Right renal pelvis (tissue), 4 donors: ENCODE results near the gene GRID1. TPM values are rescaled to one million over a fixed set of nuclear protein-coding genes. Genes with fewer than 3 reads are reported as not detected.
"Not testable (repeated sequence)": the region's sequence is repeated elsewhere in the genome, so short reads cannot be mapped to it uniquely, and the experiment has no call there.

Source experiments
- DNase-seq, 4 donors: peaks; one replicate each; pipeline ENCODE4 v3.0.0-alpha.2; 2013; ENCODE audit warnings: low read depth in 4 of 4, low spot score in 3 of 4, missing footprints in 1 of 4
- polyA plus RNA-seq, 4 donors: library from polyadenylated mRNA; unstranded; fragments of 120-200 nt; gene quantifications; one replicate each; pipeline ENCODE4 v1.2.1, GENCODE V29; 2013; ENCODE audit not compliant: insufficient read length in 4 of 4

The GRID1 gene
- polyA plus RNA-seq, 4 donors, result 1.5 to 2.3 (median 2.1) TPM

- no peak for DNase-seq
Observed at GRCh38 chr10:85741626-85742300, 624.8 kb downstream of the GRID1 start.

GRCh38 chr10:85735997-85736396 lies 630.6 kb downstream of the GRID1 start:
- DNase-seq, result no peak

GRCh38 chr10:85734791-85735190 lies 631.8 kb downstream of the GRID1 start:
- DNase-seq, result no peak

GRCh38 chr10:85724215-85724614 lies 642.4 kb downstream of the GRID1 start:
- DNase-seq, result no peak

DNA sequence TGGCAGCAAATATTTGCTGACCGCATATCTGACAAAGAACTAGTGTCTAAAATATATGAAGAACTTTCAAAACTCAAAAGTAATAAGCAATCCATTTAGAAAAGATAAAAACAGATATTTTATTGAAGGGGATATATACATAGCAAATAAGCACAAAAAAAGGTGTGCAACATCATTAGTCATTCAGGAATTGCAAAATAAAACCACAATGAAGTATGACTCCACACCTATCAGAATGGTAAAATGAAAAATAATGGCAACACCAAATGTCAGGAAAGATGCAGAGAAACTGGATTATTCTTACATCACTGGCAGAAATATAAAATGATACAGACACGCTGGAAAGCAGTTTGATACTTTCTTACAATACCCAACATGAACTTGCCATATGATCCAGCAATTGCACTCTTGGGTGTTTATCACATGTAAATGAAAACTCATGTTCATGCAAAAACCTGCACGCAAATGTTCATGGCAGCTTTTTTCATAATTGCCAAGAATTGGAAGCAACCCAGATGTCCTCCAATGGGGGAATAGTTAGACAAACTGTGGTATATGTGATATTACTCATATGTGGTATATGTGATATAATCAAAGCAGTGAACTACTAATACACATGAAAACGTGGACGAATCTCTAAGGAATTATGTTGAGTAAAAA lies 645.5 kb downstream of the GRID1 start:
- DNase-seq, result no peak

DNA sequence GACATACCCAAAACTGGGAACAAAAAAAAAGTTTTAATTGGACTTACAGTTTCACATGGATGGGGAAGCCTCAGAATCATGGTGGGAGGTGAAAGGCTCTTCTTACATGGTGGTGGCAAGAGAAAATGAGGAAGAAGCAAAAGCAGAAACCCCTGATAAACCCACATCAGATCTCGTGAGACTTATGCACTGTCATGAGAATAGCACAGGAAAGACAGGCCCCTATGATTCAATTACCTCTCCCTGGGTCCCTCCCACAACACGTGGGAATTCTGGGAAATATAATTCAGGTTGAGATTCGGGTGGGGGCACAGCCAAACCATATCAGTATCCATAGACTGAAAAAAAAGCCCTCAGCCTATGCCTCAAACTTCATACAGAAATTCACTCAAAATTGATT lies 647.2 kb downstream of the GRID1 start:
- DNase-seq, result no peak

- no peak for DNase-seq
Observed at GRCh38 chr10:85713885-85714284, 652.7 kb downstream of the GRID1 start.

GRCh38 chr10:85702768-85703167 lies 663.8 kb downstream of the GRID1 start:
- DNase-seq, result no peak

- not testable (repeated sequence) for DNase-seq
Observed at GRCh38 chr10:85699066-85699465, 667.5 kb downstream of the GRID1 start.

GRCh38 chr10:85696893-85697292 lies 669.7 kb downstream of the GRID1 start:
- DNase-seq, result no peak

DNA sequence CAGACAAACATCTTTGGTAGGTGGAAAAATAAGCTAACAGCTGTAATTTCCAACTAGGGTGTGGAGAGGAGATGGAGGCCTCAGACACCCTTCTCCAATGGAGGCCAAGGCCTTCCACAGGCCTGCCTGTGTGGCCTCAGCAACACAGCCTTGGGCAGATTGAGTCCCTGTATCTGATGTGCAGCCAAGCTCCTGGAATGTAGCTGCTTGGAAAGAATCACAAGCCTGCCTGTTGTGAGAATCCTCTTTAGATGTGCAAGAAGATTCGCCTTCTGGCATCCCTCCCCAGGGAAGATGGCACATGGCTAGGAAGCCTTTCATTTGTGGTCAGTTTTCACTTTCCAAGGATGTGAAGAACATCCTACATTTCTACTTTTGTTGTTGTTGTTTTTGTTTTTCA lies 684.0 kb downstream of the GRID1 start:
- DNase-seq, result no peak

- DNase-seq, result no peak
Observed at GRCh38 chr10:85679710-85680109, 686.9 kb downstream of the GRID1 start.

DNA sequence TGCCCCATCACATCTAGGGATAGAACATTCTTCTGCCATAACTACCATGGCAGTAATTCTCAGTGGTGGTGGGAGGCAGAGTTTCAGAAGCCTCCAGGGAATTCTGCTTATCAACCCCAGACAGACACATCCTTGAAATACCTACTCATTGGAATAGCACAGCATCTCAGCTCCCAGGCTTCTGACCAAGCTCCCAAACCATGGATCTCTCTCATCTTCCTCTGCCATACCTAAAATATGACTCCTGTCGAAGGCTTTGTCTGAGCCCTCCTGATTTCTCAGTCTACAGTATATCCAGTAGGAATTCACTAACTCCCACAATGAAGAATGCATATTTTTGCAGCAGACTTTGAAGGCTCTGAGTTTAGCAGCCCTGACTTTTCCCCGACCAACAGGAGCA lies 687.5 kb downstream of the GRID1 start:
- no peak for DNase-seq

DNA sequence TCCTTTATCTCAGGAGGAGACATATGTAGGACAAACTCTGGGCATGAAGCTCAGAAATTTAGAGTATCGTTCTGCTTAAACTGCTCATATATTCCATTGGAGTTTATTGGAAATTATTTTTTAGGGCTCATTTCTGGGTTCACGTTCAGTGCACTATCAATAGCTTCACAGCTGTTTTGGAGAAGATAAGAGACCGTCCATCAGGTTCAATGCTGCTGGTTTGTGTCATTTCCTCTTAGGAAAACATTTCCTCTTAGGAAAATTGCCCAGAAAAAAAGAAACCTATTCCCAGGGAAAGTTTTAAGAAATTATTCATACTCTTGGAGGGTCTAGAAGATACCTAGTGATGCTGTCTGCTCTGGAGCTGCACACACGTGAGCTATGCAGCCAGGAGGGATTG lies 691.7 kb downstream of the GRID1 start:
- no peak for DNase-seq

DNA sequence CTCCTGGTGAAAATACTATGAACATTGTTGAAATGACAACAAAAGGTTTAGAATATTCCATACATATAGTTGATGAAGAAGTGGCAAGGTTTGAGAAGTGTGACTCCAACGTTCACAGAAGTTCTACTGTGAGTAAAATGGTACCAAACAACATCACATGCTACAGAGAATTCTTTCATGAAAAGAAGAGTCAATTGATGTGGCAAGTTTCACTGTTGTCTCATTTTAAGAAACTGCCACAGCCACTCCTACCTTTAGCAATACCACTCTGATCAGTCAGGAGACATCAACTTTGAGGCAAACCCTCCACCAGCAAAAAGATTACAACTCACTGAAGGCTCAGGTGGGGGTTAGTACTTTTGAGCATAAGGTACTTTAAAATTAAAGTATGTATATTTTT lies 693.3 kb downstream of the GRID1 start:
- no peak for DNase-seq

DNA sequence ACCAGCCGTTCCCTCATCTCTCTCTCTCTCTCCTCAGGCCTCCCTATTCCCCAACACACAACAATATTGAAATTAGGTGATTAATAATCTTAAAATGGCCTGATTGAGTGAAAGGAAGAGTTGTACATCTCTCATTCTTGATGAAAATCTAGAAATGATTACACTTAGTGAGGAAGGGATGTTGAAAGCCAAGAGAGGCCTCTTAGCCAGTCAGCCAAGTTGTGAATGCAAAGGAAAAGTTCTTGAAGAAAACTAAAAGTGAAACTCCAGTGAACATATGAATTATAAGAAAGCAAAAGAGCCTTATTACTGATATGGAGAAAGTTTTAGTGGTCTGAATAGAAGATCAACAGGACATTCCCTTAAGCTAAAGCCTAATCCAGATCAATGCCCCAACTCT lies 695.1 kb downstream of the GRID1 start:
- DNase-seq, result no peak

GRCh38 chr10:85668522-85668921 lies 698.1 kb downstream of the GRID1 start:
- no peak for DNase-seq

- no peak for DNase-seq
Observed at GRCh38 chr10:85667638-85668233, 698.9 kb downstream of the GRID1 start.

- DNase-seq, result no peak
Observed at GRCh38 chr10:85666987-85667386, 699.6 kb downstream of the GRID1 start.

GRCh38 chr10:85666102-85666501 lies 700.5 kb downstream of the GRID1 start:
- no peak for DNase-seq

DNA sequence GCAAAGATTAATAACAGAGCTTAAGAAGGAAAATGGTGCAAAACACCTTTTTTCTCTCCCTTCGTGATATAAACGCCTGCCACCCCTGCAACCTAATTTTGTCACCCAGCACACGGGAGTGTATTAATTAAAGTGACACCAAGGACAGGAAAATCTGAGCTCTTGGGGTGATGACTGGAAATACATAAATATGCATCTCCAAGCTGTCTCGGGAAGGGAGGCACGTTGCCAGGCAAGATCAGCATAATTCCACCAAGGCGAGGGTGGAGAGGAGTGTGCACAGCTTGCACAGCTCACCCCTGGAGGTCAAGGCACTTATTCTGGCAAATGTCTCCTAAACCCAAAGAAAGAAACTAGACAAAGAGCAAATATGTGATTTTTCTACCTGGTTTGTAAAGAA lies 700.9 kb downstream of the GRID1 start:
- DNase-seq, result no peak

DNA sequence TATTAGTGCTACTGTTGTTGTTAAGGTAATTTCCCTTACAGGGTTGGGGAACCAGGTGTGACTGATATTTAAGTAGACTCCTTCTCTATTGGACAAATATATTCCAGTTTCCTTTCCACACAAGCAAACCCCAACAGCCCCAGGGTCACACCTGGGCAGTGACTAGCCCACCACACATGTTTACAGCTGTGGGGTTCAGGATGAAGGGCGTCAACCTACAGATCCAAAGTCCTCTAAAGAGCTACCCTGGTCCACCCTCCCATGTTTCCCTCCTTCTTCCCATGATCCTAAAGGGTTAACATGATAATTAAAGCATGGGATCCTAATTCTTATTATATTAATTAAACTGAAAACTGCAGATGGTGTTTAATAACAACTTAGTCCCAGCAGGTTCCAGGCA lies 701.5 kb downstream of the GRID1 start:
- DNase-seq, result no peak
